ENCODE results near the gene KLHL35.

DNA sequence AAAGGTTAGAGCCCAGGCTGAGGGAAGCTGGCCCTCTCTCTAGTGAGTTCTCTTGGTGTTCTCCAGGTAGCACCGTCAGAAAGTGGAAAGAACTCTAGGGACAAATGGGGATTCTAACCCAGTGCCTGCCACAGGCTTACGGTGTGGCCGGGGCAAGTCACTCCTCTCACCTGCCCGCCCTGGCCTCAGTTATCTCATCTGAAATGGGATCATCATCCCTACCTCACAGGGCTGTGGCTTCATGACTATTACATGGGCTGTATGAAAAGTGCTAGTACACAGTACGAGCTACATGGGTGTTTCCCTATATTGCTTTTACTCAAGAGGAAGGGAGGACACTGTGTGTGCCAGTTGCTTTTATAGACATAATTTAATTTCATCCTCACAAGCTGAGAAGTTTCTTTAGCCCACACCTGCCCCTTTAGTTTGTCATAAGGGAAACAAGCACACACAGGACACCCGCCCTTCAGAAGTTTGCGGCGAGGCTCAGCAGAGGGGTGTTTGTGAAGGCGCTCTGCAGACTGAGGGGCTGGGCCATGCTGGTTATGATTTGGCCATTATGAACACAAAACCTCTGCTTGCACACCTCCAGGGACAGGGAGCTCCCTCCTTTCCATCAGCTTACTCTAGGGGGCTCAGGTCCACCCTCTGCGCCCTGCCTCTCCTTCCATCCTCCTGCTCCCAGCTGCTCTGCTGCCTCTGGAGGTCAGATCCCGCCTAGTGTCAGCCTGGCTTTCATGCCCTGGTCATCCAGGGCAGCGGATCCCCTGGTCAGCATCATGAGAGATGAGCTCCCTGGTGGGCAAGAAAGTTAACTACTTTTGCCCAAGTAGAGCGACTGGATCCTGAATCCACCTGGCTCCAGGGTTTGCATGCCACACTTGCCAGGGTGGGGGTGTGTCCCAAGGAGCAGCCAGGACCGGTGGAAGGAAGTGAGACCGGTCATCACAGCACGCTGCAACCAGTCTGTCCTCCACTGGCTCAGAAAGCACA, 1.2 kb downstream of the KLHL35 start:
- TF ChIP-seq, protein P1, sequence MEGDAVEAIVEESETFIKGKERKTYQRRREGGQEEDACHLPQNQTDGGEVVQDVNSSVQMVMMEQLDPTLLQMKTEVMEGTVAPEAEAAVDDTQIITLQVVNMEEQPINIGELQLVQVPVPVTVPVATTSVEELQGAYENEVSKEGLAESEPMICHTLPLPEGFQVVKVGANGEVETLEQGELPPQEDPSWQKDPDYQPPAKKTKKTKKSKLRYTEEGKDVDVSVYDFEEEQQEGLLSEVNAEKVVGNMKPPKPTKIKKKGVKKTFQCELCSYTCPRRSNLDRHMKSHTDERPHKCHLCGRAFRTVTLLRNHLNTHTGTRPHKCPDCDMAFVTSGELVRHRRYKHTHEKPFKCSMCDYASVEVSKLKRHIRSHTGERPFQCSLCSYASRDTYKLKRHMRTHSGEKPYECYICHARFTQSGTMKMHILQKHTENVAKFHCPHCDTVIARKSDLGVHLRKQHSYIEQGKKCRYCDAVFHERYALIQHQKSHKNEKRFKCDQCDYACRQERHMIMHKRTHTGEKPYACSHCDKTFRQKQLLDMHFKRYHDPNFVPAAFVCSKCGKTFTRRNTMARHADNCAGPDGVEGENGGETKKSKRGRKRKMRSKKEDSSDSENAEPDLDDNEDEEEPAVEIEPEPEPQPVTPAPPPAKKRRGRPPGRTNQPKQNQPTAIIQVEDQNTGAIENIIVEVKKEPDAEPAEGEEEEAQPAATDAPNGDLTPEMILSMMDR (conservative IDR thresholded peaks at IDR 0.05; ENCODE audit: low read length) = no peak
- TF ChIP-seq EZH2phosphoT487 (IDR thresholded peaks at IDR 0.05; ENCODE audit: borderline replicate concordance, low read depth, low read length) = no peak
